Calu3 (cell line): Measurements from ENCODE around the gene ZNF716. TPM values are rescaled to one million over a fixed set of nuclear protein-coding genes. Genes with fewer than 3 reads are reported as not detected.

Source experiments
- BruUV-seq: library from RNA; stranded (reverse); fragments of 400-500 nt; replicated peaks from 2 replicates; lab custom pipeline; 2021; lab: Mats Ljungman, UMichigan
- CTCF ChIA-PET: fragments of 300-600 bp; sonication (Branson Sonifier 250); formaldehyde crosslinking; loops from one replicate; lab custom pipeline; 2022; ENCODE audit warnings: antibody characterized with exemption; lab: Charles Lee
- DNase-seq: peaks from one replicate; pipeline ENCODE4 v3.0.0; 2022
- H3K27ac Mint-ChIP-seq: one replicate; pipeline ENCODE4 v1.8.0; 2022; ENCODE audit warnings: mixed read lengths; ENCODE audit not compliant: unreplicated experiment
- H3K27me3 Mint-ChIP-seq: one replicate; pipeline ENCODE4 v1.8.0; 2022; ENCODE audit warnings: mixed read lengths; ENCODE audit not compliant: unreplicated experiment
- H3K36me3 Mint-ChIP-seq: one replicate; pipeline ENCODE4 v1.8.0; 2022; ENCODE audit warnings: mild to moderate bottlenecking, moderate library complexity, mixed read lengths; ENCODE audit not compliant: insufficient read depth, unreplicated experiment
- H3K4me1 Mint-ChIP-seq: one replicate; pipeline ENCODE4 v1.8.0; 2022; ENCODE audit warnings: mild to moderate bottlenecking, low read depth, mixed read lengths; ENCODE audit not compliant: unreplicated experiment
- H3K4me3 Mint-ChIP-seq: one replicate; pipeline ENCODE4 v1.8.0; 2022; ENCODE audit warnings: mild to moderate bottlenecking, low read depth, moderate library complexity, mixed read lengths; ENCODE audit not compliant: unreplicated experiment
- H3K9me3 Mint-ChIP-seq: one replicate; pipeline ENCODE4 v1.8.0; 2022; ENCODE audit warnings: low read depth, mixed read lengths; ENCODE audit not compliant: unreplicated experiment
- CTCF ChIP-seq: fragments of 200-600 bp; IDR thresholded peaks from one replicate; pipeline ENCODE4 v1.8.0; 2022; ENCODE audit warnings: antibody characterized with exemption; ENCODE audit not compliant: unreplicated experiment
- intact Hi-C: fragments of 100-400 bp; cut with micrococcal nuclease; formaldehyde crosslinking; loops from one replicate; pipeline ENCODE4 v1.10.0; 2022; ENCODE audit not compliant: unreplicated experiment
- total RNA-seq: library from RNA; stranded (reverse); gene quantifications from 2 replicates; pipeline ENCODE4 v1.2.3, GENCODE V29; 2022

ZNF716 gene
- total RNA-seq, 1 experiment from 2014 or later = not detected

- Mint-ChIP-seq H3K36me3 (peaks cover 4% of the 10 kb centered on the region), H3K9me3 (peaks cover 10% of the 10 kb centered on the region), H3K27ac (no peak overlapping the region), H3K27me3 (no peaks in the 10 kb centered on the region), H3K4me1 (no peaks in the 10 kb centered on the region), H3K4me3 (no peak overlapping the region)
- intact Hi-C loops = no loop called here
- no peak for TF ChIP-seq CTCF
- BruUV-seq = no TSS peak
- DNase-seq = no peak
- CTCF ChIA-PET = no interaction called here
Measured at GRCh38 chr7:57423768-57424167, 26.2 kb upstream of the ZNF716 start.

GRCh38 chr7:57424515-57425238 lies 25.3 kb upstream of the ZNF716 start:
- H3K4me3 Mint-ChIP-seq = no peak overlapping the region
- H3K36me3 Mint-ChIP-seq = peaks cover 4% of the 10 kb centered on the region
- no peaks in the 10 kb centered on the region for H3K4me1 Mint-ChIP-seq
- no peak overlapping the region for H3K27ac Mint-ChIP-seq
- BruUV-seq = no TSS peak
- H3K27me3 Mint-ChIP-seq = no peaks in the 10 kb centered on the region
- CTCF ChIA-PET = no interaction called here
- TF ChIP-seq CTCF = no peak
- peaks cover 14% of the 10 kb centered on the region for H3K9me3 Mint-ChIP-seq
- intact Hi-C loops = no loop called here
- DNase-seq = no peak

GRCh38 chr7:57425239-57425944 lies 24.6 kb upstream of the ZNF716 start:
- intact Hi-C loops = no loop called here
- Mint-ChIP-seq H3K27me3 (no peaks in the 10 kb centered on the region), H3K27ac (no peak overlapping the region), H3K9me3 (peaks cover 14% of the 10 kb centered on the region), H3K4me3 (no peak overlapping the region), H3K4me1 (no peaks in the 10 kb centered on the region), H3K36me3 (peaks cover 4% of the 10 kb centered on the region)
- no peak for DNase-seq
- TF ChIP-seq CTCF = no peak
- BruUV-seq = no TSS peak
- CTCF ChIA-PET = no interaction called here

GRCh38 chr7:57425969-57426628 lies 23.9 kb upstream of the ZNF716 start:
- Mint-ChIP-seq H3K9me3 (peaks cover 13% of the 10 kb centered on the region), H3K4me1 (no peaks in the 10 kb centered on the region), H3K4me3 (no peak overlapping the region), H3K36me3 (peaks cover 4% of the 10 kb centered on the region), H3K27ac (no peak overlapping the region), H3K27me3 (no peaks in the 10 kb centered on the region)
- no peak for DNase-seq
- CTCF ChIA-PET = no interaction called here
- no peak for TF ChIP-seq CTCF
- intact Hi-C loops = no loop called here
- BruUV-seq = no TSS peak
